ENCODE results near the gene MARCHF9. TPM values are rescaled to one million over a fixed set of nuclear protein-coding genes. Genes with fewer than 3 reads are reported as not detected.
"Not testable (repeated sequence)": the region's sequence is repeated elsewhere in the genome, so short reads cannot be mapped to it uniquely, and the experiment has no call there.

Gene MARCHF9
- 6.3 TPM for polyA plus RNA-seq (2013, experiment 1 of 2)
- 4.2 TPM for polyA plus RNA-seq (2013, experiment 2 of 2)

DNA sequence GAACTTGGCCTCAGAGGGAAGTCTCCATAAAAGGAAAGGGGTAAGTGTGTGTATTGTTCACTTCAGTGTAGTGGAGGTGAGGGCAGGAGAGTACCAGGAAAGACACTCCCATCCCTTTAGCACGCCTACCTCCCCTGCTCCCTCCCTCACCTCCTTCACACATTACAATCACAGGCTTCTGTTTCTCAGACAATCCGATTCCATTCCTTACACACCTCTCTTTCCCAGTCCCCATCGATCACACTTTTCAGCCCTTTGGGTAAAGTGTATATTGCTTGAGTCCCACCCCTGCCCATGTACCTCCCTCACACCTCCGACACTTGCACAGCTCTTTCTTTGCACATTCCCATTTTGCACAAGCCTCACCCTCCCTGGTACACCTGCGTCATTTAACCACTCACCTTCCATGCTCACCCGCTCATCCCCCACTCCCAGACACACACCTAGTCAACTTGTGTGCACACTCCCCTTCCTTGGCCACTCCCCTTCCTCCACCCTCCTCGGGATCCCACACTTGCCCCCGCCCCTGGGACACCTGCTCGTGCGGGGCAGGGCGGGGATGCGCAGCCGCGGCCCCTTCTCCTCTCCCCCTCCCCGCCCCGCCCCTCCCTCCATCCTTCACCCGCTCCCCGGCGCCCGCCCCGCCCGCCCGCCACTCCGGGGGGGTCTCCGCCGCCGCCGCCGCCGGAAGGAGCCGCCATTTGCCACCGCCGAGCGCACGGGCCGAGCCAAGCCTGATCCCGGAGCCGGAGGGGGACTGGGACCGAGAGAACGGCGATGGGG lies at the start of gene MARCHF9:
MARCHF9 (plus strand) TSS at position 693 of the 783 bp plus-strand sequence. CDS start 426 bp downstream, outside the sequence.
- 0 to 2% methylated on average over 18 to 21 of the region's 41 CpGs for WGBS, 2 experiments (ENCODE audit: insufficient coverage in 2 of 2)
- H3K4me1 ChIP-seq (ENCODE audit: control insufficient read depth, insufficient read depth, low read length, poor library complexity, severe bottlenecking): peaks cover 8% of the 10 kb centered on the region
- H3K4me3 ChIP-seq (ENCODE audit: extremely low read depth, insufficient read depth, low read length, poor library complexity, severe bottlenecking): peak within 1 kb of the TSS; percentile 44
- peaks cover 17% of the 10 kb centered on the region for H3K36me3 ChIP-seq (ENCODE audit: control insufficient read depth, insufficient read depth, low read length)
- H3K27ac ChIP-seq (ENCODE audit: low read depth, low read length, severe bottlenecking): no peak within 1 kb of the TSS
- no peaks in the 10 kb centered on the region for H3K9me3 ChIP-seq (ENCODE audit: control insufficient read depth, low read length)

GRCh38 chr12:57707250-57707649 lies 47.7 kb upstream of the MARCHF9 start:
- Histone ChIP-seq H3K9me3 (ENCODE audit: control insufficient read depth, low read length) (peaks cover 11% of the 10 kb centered on the region), H3K36me3 (ENCODE audit: control insufficient read depth, insufficient read depth, low read length) (peaks cover 31% of the 10 kb centered on the region), H3K27ac (ENCODE audit: low read depth, low read length, severe bottlenecking) (no peak overlapping the region), H3K4me3 (ENCODE audit: extremely low read depth, insufficient read depth, low read length, poor library complexity, severe bottlenecking) (no peak overlapping the region), H3K4me1 (ENCODE audit: control insufficient read depth, insufficient read depth, low read length, poor library complexity, severe bottlenecking) (no peaks in the 10 kb centered on the region)
- WGBS, 2 experiments (ENCODE audit: insufficient coverage in 2 of 2): 95 to 97% methylated on average over 3 of the region's 3 CpGs

GRCh38 chr12:57708296-57708695 lies 46.6 kb upstream of the MARCHF9 start:
- H3K27ac ChIP-seq (ENCODE audit: low read depth, low read length, severe bottlenecking): no peak overlapping the region
- WGBS, 2 experiments (ENCODE audit: insufficient coverage in 2 of 2): no CpG with 5 or more reads among the region's 2 CpGs
- H3K4me3 ChIP-seq (ENCODE audit: extremely low read depth, insufficient read depth, low read length, poor library complexity, severe bottlenecking): no peak overlapping the region
- no peaks in the 10 kb centered on the region for H3K4me1 ChIP-seq (ENCODE audit: control insufficient read depth, insufficient read depth, low read length, poor library complexity, severe bottlenecking)
- H3K9me3 ChIP-seq (ENCODE audit: control insufficient read depth, low read length): peaks cover 10% of the 10 kb centered on the region
- H3K36me3 ChIP-seq (ENCODE audit: control insufficient read depth, insufficient read depth, low read length): peaks cover 28% of the 10 kb centered on the region

DNA sequence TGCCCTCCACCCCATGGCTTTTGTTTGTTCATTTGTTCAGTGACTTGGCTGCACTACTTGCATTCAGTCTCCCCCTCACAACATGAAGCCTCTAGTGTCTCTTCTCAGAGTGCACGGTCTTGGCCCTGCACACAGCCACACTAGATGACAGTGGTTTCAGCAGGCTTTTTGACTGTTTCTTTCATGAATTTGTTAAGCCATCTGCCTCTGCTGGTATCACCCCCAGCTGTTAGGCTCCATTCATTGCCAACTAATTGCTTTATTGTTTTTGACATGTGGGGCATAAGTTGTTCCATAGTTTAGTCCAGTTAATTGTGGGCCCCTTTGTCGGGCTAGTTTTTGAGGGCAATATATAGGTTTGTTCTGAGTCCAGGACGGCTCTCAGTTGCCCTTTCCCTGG lies 42.2 kb upstream of the MARCHF9 start:
- no peaks in the 10 kb centered on the region for H3K4me1 ChIP-seq (ENCODE audit: control insufficient read depth, insufficient read depth, low read length, poor library complexity, severe bottlenecking)
- H3K36me3 ChIP-seq (ENCODE audit: control insufficient read depth, insufficient read depth, low read length): peaks cover 42% of the 10 kb centered on the region
- no peak overlapping the region for H3K27ac ChIP-seq (ENCODE audit: low read depth, low read length, severe bottlenecking)
- no peak overlapping the region for H3K4me3 ChIP-seq (ENCODE audit: extremely low read depth, insufficient read depth, low read length, poor library complexity, severe bottlenecking)
- H3K9me3 ChIP-seq (ENCODE audit: control insufficient read depth, low read length): no peaks in the 10 kb centered on the region
- 89 to 92% methylated on average over 3 of the region's 3 CpGs for WGBS, 2 experiments (ENCODE audit: insufficient coverage in 2 of 2)

GRCh38 chr12:57713209-57713608 lies 41.7 kb upstream of the MARCHF9 start:
- Histone ChIP-seq H3K27ac (ENCODE audit: low read depth, low read length, severe bottlenecking) (no peak overlapping the region), H3K4me1 (ENCODE audit: control insufficient read depth, insufficient read depth, low read length, poor library complexity, severe bottlenecking) (no peaks in the 10 kb centered on the region), H3K4me3 (ENCODE audit: extremely low read depth, insufficient read depth, low read length, poor library complexity, severe bottlenecking) (no peak overlapping the region), H3K36me3 (ENCODE audit: control insufficient read depth, insufficient read depth, low read length) (peaks cover 46% of the 10 kb centered on the region), H3K9me3 (ENCODE audit: control insufficient read depth, low read length) (no peaks in the 10 kb centered on the region)
- WGBS, 2 experiments (ENCODE audit: insufficient coverage in 2 of 2): 81 to 86% methylated on average over 1 to 3 of the region's 5 CpGs

DNA sequence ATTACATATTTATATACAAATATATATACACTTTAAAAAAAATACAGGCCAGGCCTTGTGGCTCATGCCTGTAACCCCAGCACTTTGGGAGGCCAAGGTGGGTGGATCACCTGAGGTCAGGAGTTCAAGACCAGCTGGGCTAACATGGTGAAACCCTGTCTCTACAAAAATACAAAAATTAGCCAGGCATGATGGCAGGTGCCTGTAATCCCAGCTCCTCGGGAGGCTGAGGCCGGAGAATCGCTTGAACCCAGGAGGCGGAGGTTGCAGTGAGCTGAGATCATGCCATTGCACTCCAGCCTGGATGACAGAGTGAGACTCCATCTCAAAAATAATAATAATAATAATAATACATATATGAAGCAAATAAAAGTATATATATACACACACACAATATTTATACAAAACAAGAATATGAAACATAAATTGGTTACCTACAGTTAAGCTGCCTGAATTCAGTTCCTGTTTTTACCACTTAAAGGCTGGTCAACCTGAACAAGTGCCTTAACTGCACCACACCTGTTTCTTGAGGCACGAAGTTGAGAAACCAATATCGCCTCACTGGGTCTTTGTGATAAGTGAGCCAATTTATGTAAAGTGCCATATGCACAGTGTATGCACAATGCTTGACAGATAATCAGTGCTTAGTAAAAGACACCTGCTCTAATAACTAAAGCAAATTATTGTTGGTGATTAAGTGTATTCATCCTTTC lies 39.7 kb upstream of the MARCHF9 start:
- H3K36me3 ChIP-seq (ENCODE audit: control insufficient read depth, insufficient read depth, low read length): peaks cover 63% of the 10 kb centered on the region
- H3K4me1 ChIP-seq (ENCODE audit: control insufficient read depth, insufficient read depth, low read length, poor library complexity, severe bottlenecking); H3K4me3 ChIP-seq (ENCODE audit: extremely low read depth, insufficient read depth, low read length, poor library complexity, severe bottlenecking); H3K27ac ChIP-seq (ENCODE audit: low read depth, low read length, severe bottlenecking); H3K9me3 ChIP-seq (ENCODE audit: control insufficient read depth, low read length): not testable (repeated sequence)
- WGBS, 2 experiments (ENCODE audit: insufficient coverage in 2 of 2): 98 to 100% methylated on average over 1 to 5 of the region's 6 CpGs

DNA sequence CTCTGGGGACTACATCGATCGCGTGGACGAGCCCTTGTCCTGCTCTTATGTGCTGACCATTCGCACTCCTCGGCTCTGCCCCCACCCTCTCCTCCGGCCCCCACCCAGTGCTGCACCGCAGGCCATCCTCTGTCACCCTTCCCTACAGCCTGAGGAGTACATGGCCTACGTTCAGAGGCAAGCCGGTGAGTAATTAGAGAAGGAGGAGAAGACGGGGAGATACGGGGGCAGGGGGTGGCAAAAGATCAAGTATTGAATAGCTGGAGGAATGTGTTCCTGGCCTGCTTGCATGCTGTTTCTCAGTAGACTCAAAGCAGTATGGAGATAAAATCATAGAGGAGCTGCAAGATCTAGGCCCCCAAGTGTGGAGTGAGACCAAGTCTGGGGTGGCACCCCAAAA lies 39.1 kb upstream of the MARCHF9 start:
- Histone ChIP-seq H3K9me3 (ENCODE audit: control insufficient read depth, low read length) (no peaks in the 10 kb centered on the region), H3K36me3 (ENCODE audit: control insufficient read depth, insufficient read depth, low read length) (peaks cover 69% of the 10 kb centered on the region), H3K4me1 (ENCODE audit: control insufficient read depth, insufficient read depth, low read length, poor library complexity, severe bottlenecking) (no peaks in the 10 kb centered on the region), H3K4me3 (ENCODE audit: extremely low read depth, insufficient read depth, low read length, poor library complexity, severe bottlenecking) (no peak overlapping the region), H3K27ac (ENCODE audit: low read depth, low read length, severe bottlenecking) (no peak overlapping the region)
- WGBS, 2 experiments (ENCODE audit: insufficient coverage in 2 of 2): 97 to 100% methylated on average over 4 to 5 of the region's 12 CpGs

DNA sequence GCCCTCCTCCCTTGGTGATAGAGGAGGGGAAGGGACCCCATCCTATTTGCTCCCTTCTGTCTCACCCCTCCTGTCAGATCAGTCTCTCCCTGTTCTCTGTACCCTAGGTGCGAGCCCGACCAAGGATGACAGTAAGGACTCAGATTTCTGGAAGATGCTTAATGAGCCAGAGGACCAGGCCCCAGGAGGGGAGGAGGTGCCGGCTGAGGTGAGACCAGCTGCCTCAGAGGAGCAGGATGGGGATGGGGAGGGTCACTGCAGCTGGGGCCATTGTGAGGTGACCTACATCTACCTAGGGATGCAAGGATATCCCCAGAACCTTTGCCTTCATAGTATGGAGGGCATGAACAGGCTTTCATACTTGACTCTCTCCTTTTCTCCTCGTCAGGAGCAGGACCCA lies 38.6 kb upstream of the MARCHF9 start:
- 93 to 94% methylated on average over 2 of the region's 4 CpGs for WGBS, 2 experiments (ENCODE audit: insufficient coverage in 2 of 2)
- Histone ChIP-seq H3K4me3 (ENCODE audit: extremely low read depth, insufficient read depth, low read length, poor library complexity, severe bottlenecking) (no peak overlapping the region), H3K4me1 (ENCODE audit: control insufficient read depth, insufficient read depth, low read length, poor library complexity, severe bottlenecking) (no peaks in the 10 kb centered on the region), H3K27ac (ENCODE audit: low read depth, low read length, severe bottlenecking) (no peak overlapping the region), H3K9me3 (ENCODE audit: control insufficient read depth, low read length) (no peaks in the 10 kb centered on the region), H3K36me3 (ENCODE audit: control insufficient read depth, insufficient read depth, low read length) (peaks cover 70% of the 10 kb centered on the region)

GRCh38 chr12:57717131-57717530 lies 37.8 kb upstream of the MARCHF9 start:
- no peaks in the 10 kb centered on the region for H3K9me3 ChIP-seq (ENCODE audit: control insufficient read depth, low read length)
- H3K36me3 ChIP-seq (ENCODE audit: control insufficient read depth, insufficient read depth, low read length): peaks cover 62% of the 10 kb centered on the region
- H3K27ac ChIP-seq (ENCODE audit: low read depth, low read length, severe bottlenecking): no peak overlapping the region
- H3K4me1 ChIP-seq (ENCODE audit: control insufficient read depth, insufficient read depth, low read length, poor library complexity, severe bottlenecking): no peaks in the 10 kb centered on the region
- WGBS, 2 experiments (ENCODE audit: insufficient coverage in 2 of 2): 82 to 84% methylated on average over 3 to 5 of the region's 5 CpGs
- no peak overlapping the region for H3K4me3 ChIP-seq (ENCODE audit: extremely low read depth, insufficient read depth, low read length, poor library complexity, severe bottlenecking)

GRCh38 chr12:57717846-57718640 lies 36.9 kb upstream of the MARCHF9 start:
- Histone ChIP-seq H3K4me3 (ENCODE audit: extremely low read depth, insufficient read depth, low read length, poor library complexity, severe bottlenecking) (no peak overlapping the region), H3K4me1 (ENCODE audit: control insufficient read depth, insufficient read depth, low read length, poor library complexity, severe bottlenecking) (no peaks in the 10 kb centered on the region), H3K27ac (ENCODE audit: low read depth, low read length, severe bottlenecking) (no peak overlapping the region), H3K36me3 (ENCODE audit: control insufficient read depth, insufficient read depth, low read length) (peaks cover 62% of the 10 kb centered on the region), H3K9me3 (ENCODE audit: control insufficient read depth, low read length) (no peaks in the 10 kb centered on the region)
- WGBS, 2 experiments (ENCODE audit: insufficient coverage in 2 of 2): 94 to 98% methylated on average over 14 to 15 of the region's 22 CpGs

All from mesodermal cell (in vitro differentiated cells).